IMR-90 (cell line): ENCODE data around the gene GRIA4. TPM values are rescaled to one million over a fixed set of nuclear protein-coding genes. Genes with fewer than 3 reads are reported as not detected.

Experiments used
- NFE2L2 ChIP-seq: fragments of 150-350 bp; IDR thresholded peaks from 2 replicates; pipeline ENCODE4 v1.6.1; 2016; ENCODE audit warnings: low read depth, mild to moderate bottlenecking, low read length
- microRNA-seq, 2 experiments: library from miRNA; stranded (forward) in 1 of 2; unstranded in 1 of 2; fragments of 10-50 nt in 1 of 2; fragments of <30 nt in 1 of 2; gene quantifications in 1 of 2; microRNA quantifications in 1 of 2; one replicate each; pipeline versions ENCODE3 to v1.1.0; 2013 to 2020; ENCODE audit not compliant: insufficient read depth in 1 of 2, insufficient read length in 1 of 2, unreplicated experiment in 1 of 2
- polyA plus RNA-seq, 3 experiments: library from polyadenylated mRNA; depleted of rRNA; stranded (reverse); fragments of >200 nt; gene quantifications; 2 replicates each; pipeline ENCODE4 v1.2.3, GENCODE V29; 2012; ENCODE audit warnings: low replicate concordance in 1 of 3
- small RNA-seq, 5 experiments: library from RNA; depleted of rRNA; stranded (forward); fragments of <200 nt; gene quantifications; one replicate each; pipeline ENCODE3, GENCODE V24; 2012
- total RNA-seq: library from RNA; depleted of rRNA; stranded (reverse); fragments of >200 nt; gene quantifications from 2 replicates; pipeline ENCODE4 v1.2.3, GENCODE V29; 2012

The GRIA4 gene
- total and polyA plus RNA-seq, 2 of the 4 experiments (the other 2 are of a cell fraction): 0.36 to 1.0 TPM

- TF ChIP-seq NFE2L2: no peak
Measured at GRCh38 chr11:106031202-106031810, 421.4 kb downstream of the GRIA4 start (continued).

Small RNAs within 50 kb of the gene (microRNA-seq; reads per million reads assigned to microRNA genes)
- not detected for gene RNU4-55P (ENCODE audit: insufficient read depth, insufficient read length)
- not detected for gene RNU6-277P (ENCODE audit: insufficient read depth, insufficient read length)

Small RNAs within 50 kb of the gene (small RNA-seq; reads per million reads assigned to genes)
- 0 reads per million in 5 experiments for gene RNU4-55P
- 0 reads per million in 5 experiments for gene RNU6-277P
